K562 (cell line): Measurements from ENCODE around the gene CFP.

Experiments used
- ATF1 ChIP-seq, 2 experiments: fragments of 450-650 bp in 1 of 2; IDR thresholded peaks; 2 replicates each; pipeline ENCODE4 v1.6.1; 2016; ENCODE audit warnings: missing compliant biosample characterization in 1 of 2, missing genetic modification characterization in 1 of 2
- ELK1 ChIP-seq: sonication (generic); formaldehyde crosslinking; IDR thresholded peaks from 2 replicates; pipeline ENCODE4 v1.8.1; 2022; ENCODE audit warnings: missing genetic modification reagents
- ETV5 ChIP-seq: sonication (generic); formaldehyde crosslinking; IDR thresholded peaks from 2 replicates; pipeline ENCODE4 v1.4.0; 2020; ENCODE audit warnings: low read depth, mild to moderate bottlenecking, missing genetic modification reagents
- EZH2 ChIP-seq: IDR thresholded peaks from 2 replicates; pipeline ENCODE4 v1.6.1; 2012; ENCODE audit warnings: low read depth, mild to moderate bottlenecking, inconsistent platforms, low read length, borderline replicate concordance
- MYC ChIP-seq, 2 experiments: fragments of 250-450 bp in 1 of 2; sonication (Bioruptor Pico) in 1 of 2; IDR thresholded peaks; 2 replicates each; pipeline versions ENCODE4 v1.5.1 to v1.6.1; 2012 to 2021; ENCODE audit warnings: low read depth in 2 of 2, borderline replicate concordance in 1 of 2, improper control_type of control experiment in 1 of 2, low read length in 1 of 2, mild to moderate bottlenecking in 1 of 2, moderate library complexity in 1 of 2
- NEUROD1 ChIP-seq: fragments of 150-350 bp; IDR thresholded peaks from 2 replicates; pipeline ENCODE4 v1.6.1; 2014; ENCODE audit warnings: borderline replicate concordance, low read length, low read depth; ENCODE audit not compliant: partially characterized antibody
- NRF1 ChIP-seq, 2 experiments: fragments of 450-650 bp; IDR thresholded peaks in 1 of 2; conservative IDR thresholded peaks in 1 of 2; 2 replicates each; pipeline ENCODE4 v1.6.1; 2014; ENCODE audit warnings: mild to moderate bottlenecking in 2 of 2
- PML ChIP-seq: IDR thresholded peaks from 2 replicates; pipeline ENCODE4 v1.6.1; 2012; ENCODE audit warnings: low read length, inconsistent platforms
- RBBP5 ChIP-seq: fragments of 200-600 bp; sonication (generic); IDR thresholded peaks from 2 replicates; pipeline ENCODE4 v1.6.1; 2012; ENCODE audit warnings: borderline replicate concordance, mild to moderate bottlenecking, low read length, control low read depth, inconsistent platforms; ENCODE audit not compliant: insufficient read depth, poor library complexity, severe bottlenecking
- REST ChIP-seq, 2 experiments: fragments of 450-650 bp; formaldehyde crosslinking in 1 of 2; IDR thresholded peaks; 2 replicates each; pipeline versions ENCODE4 v1.4.0 to v1.6.1; 2014 to 2020; ENCODE audit warnings: mild to moderate bottlenecking in 2 of 2, borderline replicate concordance in 1 of 2, low read depth in 1 of 2
- ZC3H11A ChIP-seq: IDR thresholded peaks from 2 replicates; pipeline ENCODE4 v1.6.1; 2012; ENCODE audit warnings: low read depth, low read length, improper control_type of control experiment
- ZNF24 ChIP-seq: fragments of 450-650 bp; IDR thresholded peaks from 2 replicates; pipeline ENCODE4 v1.6.1; 2016
- ZNF76 ChIP-seq: fragments of 250-450 bp; sonication (Bioruptor Pico); IDR thresholded peaks from 2 replicates; pipeline ENCODE4 v1.4.0; 2020; ENCODE audit warnings: mild to moderate bottlenecking, moderate library complexity, borderline replicate concordance
- TF ChIP-seq, protein P1 (sequence below), 3 experiments: IDR thresholded peaks in 2 of 3; conservative IDR thresholded peaks in 1 of 3; 2 replicates each; pipeline ENCODE4 v1.5.1; 2011 to 2012; ENCODE audit warnings: low read length in 3 of 3, mild to moderate bottlenecking in 3 of 3, control low read depth in 2 of 3, improper control_type of control experiment in 1 of 3, inconsistent platforms in 1 of 3, low read depth in 1 of 3, mixed read lengths in 1 of 3, moderate library complexity in 1 of 3; ENCODE audit not compliant: insufficient read depth in 2 of 3

DNA sequence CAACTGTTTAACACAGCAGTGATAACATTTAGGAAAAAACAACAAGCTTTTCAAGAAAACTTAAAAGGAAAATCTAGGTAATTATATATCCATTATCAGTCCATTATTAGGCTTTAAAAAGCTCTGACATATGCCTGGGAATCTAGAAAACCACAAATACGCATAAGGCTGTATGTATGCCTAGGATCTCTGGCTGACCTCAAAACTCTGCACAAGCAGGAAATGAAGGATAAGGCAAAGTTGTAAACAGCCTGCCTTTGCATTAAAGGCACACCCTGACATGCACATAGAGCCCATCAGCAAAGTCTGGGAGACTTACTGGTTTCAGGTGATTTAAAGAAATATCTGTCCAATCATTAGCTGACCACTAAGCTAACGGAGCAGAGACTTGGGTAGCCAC lies 33.5 kb downstream of the CFP start:
- TF ChIP-seq ETV5 (CRISPR knock-in tag) (no peak), ZNF76 (CRISPR knock-in tag) (no peak), PML (no peak), MYC (IDR thresholded peaks at IDR 0.05; ENCODE audit: low read depth, low read length) (no peak), MYC (CRISPR knock-in tag; IDR thresholded peaks at IDR 0.05; ENCODE audit: borderline replicate concordance, low read depth) (no peak), ELK1 (no peak), NEUROD1 (no peak), EZH2 (no peak), NRF1 (conservative IDR thresholded peaks at IDR 0.05 in 1 of 2, IDR thresholded peaks at IDR 0.05 in 1 of 2) (no peak), ZC3H11A (no peak), REST (IDR thresholded peaks at IDR 0.05; ENCODE audit: borderline replicate concordance) (no peak), REST (CRISPR knock-in tag; IDR thresholded peaks at IDR 0.05; ENCODE audit: low read depth) (no peak), RBBP5 (no peak), ZNF24 (no peak), ATF1 (CRISPR knock-in tag; IDR thresholded peaks at IDR 0.05) (no peak), ATF1 (tag; IDR thresholded peaks at IDR 0.05) (no peak)
- TF ChIP-seq, protein P1, sequence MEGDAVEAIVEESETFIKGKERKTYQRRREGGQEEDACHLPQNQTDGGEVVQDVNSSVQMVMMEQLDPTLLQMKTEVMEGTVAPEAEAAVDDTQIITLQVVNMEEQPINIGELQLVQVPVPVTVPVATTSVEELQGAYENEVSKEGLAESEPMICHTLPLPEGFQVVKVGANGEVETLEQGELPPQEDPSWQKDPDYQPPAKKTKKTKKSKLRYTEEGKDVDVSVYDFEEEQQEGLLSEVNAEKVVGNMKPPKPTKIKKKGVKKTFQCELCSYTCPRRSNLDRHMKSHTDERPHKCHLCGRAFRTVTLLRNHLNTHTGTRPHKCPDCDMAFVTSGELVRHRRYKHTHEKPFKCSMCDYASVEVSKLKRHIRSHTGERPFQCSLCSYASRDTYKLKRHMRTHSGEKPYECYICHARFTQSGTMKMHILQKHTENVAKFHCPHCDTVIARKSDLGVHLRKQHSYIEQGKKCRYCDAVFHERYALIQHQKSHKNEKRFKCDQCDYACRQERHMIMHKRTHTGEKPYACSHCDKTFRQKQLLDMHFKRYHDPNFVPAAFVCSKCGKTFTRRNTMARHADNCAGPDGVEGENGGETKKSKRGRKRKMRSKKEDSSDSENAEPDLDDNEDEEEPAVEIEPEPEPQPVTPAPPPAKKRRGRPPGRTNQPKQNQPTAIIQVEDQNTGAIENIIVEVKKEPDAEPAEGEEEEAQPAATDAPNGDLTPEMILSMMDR (IDR thresholded peaks at IDR 0.05 in 2 of 3, conservative IDR thresholded peaks at IDR 0.05 in 1 of 3; ENCODE audit: insufficient read depth in 2 of 3, low read depth in 1 of 3, low read length in 3 of 3) = no peak
